Measurements from ENCODE around the gene TRMU.

The TRMU gene

DNA sequence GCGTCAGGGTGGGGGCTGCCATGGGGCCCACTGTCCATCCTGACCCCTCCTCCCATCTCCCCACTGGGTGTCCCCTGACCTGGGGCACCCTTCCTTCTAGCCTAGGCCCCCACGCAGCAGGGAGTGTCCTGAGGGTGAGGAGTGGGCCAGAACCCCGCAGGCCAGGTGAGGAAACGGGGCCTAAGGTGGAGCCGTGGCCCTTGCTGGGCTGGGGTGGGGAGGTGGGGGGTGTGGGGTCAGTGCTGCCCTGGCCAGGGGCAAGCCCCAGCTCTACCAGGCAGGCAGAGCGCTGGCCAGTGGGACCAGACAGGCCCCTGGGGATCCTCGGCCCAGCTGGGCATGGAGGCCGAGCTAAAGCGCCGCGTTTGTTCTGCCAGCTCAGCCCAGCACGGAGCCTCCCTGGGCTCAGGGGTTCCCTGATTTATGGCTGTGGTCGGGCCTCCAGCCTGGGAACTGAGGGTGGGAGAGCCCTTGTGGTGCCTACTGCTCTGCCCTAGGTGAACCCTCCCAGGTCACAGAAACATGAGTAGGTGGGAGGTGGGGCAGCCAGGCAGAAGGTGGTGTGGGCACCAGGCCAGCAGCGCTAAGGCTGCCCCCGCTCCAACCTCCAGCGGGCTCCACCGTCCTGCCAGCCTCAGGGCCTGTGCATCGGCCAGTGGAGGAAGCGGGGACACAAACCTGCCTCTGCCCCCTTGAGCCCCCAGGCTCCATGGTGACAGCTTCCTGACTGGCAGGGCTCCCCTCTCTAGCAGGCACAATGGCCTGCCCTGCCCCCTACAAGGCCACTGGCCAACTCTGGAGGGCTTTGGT, 22.4 kb downstream of the TRMU start:
- no peak for DNase-seq

- no peak for DNase-seq
These were observed 23.3 kb downstream of the TRMU start for GRCh38 chr22:46358766-46359165.

GRCh38 chr22:46359362-46359761, 23.8 kb downstream of the TRMU start:
- DNase-seq, result no peak

DNA sequence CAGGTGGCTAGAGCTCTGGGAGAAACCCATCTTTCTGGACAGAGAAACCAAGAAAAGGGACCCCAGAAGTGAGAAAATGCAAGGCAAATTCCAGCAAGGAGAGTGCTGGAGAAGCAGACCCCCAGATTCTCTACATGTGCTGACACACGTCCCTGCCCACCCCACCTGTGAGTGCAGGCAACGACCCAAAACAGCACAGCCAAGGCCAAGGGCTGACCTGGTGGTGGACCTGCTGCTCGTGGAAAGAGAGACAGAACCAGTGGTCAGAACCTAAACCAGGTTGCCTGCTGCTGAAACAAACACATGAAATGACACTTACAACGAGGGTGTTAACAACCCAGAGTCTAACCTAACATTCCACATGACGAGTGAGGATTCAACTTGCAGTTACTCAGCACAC, 24.6 kb downstream of the TRMU start:
- no peak for DNase-seq

DNA sequence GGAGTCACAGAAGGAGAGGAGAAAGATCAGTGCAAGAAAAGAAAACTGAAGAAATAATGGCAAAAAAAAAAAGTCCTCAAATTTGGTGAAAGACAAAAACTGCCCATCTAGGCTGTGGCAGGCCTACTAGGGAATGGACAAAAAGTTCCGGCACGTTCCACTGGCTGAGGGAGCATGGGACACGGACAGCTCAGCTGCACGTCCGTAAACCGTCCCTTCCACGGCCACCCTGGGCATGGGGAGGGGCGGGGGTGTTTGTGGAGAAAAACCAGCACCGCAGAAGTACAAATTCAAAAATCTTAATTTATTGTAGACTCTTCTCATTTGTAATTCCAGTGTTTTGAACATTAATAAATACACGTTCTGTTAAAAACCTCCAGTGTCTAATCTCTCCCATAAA, 25.4 kb downstream of the TRMU start:
- DNase-seq, result no peak

DNA sequence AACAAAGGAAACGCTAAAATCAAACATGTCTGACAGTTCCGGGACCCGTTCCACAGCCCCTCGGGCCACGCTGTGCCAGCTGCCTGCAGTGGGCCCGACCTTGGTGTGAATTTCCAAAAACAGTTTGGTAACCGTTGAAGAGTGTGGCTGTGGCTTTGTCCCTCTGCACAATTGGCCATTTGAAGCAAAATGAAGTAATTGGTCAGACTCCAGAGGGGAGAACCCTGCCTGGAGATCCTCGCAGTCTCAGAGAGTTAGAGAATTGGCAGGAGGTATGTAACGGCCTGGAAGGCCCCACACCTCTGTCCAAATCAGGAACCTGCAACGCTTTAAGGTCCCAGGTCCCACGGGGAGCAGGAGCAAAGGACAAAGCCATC, 26.3 kb downstream of the TRMU start:
- DNase-seq, result no peak

DNA sequence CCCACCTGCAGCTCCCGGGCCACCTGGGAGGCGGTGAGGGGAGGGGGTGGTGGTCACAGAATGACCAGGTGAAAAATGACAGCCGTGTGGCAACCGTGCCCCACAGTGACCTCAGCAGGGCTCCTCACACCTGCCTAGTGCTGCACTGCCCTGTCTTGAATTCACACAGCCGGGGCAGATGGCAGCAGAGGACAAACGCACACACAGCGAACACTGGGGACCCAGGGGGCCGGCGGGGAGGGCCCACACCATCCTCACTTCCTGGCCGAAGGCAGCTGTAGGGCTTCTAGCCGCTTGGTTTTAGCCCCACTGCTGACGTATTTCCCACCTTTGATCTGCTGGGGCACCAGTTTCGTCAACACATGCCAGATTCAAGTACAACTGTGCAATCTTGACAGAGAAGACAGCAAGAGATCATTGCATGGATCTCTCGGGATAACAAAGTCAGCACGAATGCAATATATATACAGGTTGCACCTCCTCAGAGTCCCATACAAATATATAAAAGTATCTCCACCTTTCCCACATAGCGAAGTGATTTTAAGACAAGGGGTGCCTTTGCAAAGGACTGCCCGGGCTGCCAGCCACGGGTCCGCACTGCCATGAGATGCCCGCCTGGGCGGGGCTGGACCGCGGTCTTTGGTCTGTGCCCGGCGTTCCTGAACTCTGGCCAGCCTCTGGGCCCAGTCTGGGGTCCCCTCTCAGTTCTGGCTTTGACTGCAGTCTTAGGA, 26.9 kb downstream of the TRMU start:
- DNase-seq, result no peak

- no peak for DNase-seq
These were observed 27.5 kb downstream of the TRMU start for GRCh38 chr22:46362934-46363515.

- no peak for DNase-seq
These were observed 28.3 kb downstream of the TRMU start for GRCh38 chr22:46363611-46364321.

- no peak for DNase-seq
These were observed 29.0 kb downstream of the TRMU start for GRCh38 chr22:46364341-46365165.

DNA sequence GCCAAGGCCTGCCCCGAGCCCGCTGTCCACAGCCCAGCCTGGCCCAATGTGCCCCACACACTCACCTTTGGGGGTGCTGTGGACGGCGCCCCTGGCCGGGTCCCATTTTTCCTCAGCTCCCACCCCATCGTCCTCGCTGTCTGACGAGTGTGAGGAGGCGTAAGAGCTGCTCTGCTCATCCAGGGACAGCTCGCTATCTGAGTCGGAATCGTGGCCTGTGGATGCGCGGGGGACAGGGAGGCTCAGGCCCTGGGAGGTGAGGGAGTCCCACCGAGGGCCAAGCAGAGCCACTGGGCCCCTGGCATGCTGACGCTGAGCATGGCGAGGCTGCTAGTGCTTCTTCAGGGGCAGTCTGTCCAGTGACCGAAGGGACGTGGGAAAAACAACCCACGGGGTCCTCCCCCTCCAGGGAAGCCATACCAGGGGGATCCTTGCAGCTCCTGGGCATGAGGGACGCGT, 29.7 kb downstream of the TRMU start:
- DNase-seq, result no peak

GRCh38 chr22:46366327-46366731, 30.8 kb downstream of the TRMU start:
- no peak for DNase-seq

GRCh38 chr22:46366801-46367706, 31.5 kb downstream of the TRMU start:
- no peak for DNase-seq

- peak; percentile 52 for DNase-seq
These were observed 32.2 kb downstream of the TRMU start for GRCh38 chr22:46367707-46368191.

- DNase-seq, result no peak
These were observed 32.9 kb downstream of the TRMU start for GRCh38 chr22:46368422-46368821.

DNA sequence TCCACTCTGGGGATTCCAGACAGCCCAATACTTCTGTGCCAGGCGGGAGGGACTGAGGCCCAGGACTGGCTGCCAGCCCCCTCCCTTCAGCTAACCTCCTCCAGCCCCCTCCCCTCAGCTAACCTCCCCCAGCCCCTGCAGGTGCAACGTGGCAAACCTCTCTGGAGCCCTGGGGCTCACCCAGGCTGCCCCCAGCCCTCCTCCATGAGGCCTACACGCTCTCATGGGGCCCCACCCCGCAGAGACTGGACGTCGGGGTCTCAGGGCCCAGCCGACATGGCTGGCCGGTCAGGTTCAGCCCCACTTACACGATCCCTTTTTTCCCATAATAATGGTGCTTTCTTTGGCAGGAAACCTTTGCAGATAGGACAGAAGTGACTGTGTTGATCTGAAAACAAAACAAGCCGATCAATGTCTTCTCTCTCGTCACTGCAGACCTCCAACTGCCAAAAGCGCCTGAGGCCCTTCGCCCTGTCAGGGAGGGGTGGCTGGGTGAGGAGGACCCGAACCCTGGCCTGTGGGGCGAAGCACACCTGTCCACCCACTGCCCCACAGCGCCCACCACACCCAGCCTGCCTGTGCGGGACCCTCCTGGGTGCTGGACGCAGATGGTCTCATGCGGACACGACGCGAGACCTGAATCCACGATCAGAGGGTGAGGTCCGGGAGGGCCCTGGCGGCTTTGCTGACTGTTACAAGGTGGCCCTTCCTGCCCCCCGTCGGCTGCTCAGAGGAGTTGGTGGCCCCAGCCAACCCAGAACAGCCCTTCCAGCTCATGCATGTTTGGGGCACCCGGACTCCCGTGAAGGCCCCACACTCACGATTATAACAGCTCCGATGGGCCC, 33.6 kb downstream of the TRMU start:
- no peak for DNase-seq

- DNase-seq, result no peak
These were observed 34.4 kb downstream of the TRMU start for GRCh38 chr22:46369716-46370583.

GRCh38 chr22:46370584-46371291, 35.2 kb downstream of the TRMU start:
- no peak for DNase-seq
